A549 treated with AZD9567 at 1 μM for 4 hours (cell line): ENCODE results near the gene TMPRSS11D. TPM values are rescaled to one million over a fixed set of nuclear protein-coding genes. Genes with fewer than 3 reads are reported as not detected.

ENCODE experiments used
- total RNA-seq: library from RNA; stranded (reverse); fragments of 200-300 nt; extraction: Qiagen RNA extraction; gene quantifications from 5 replicates; pipeline ENCODE4 v1.2.3, GENCODE V29; 2022; ENCODE audit not compliant: insufficient read depth

Gene TMPRSS11D, protein sequence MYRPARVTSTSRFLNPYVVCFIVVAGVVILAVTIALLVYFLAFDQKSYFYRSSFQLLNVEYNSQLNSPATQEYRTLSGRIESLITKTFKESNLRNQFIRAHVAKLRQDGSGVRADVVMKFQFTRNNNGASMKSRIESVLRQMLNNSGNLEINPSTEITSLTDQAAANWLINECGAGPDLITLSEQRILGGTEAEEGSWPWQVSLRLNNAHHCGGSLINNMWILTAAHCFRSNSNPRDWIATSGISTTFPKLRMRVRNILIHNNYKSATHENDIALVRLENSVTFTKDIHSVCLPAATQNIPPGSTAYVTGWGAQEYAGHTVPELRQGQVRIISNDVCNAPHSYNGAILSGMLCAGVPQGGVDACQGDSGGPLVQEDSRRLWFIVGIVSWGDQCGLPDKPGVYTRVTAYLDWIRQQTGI
- not detected in 5 replicates for total RNA-seq

DNA sequence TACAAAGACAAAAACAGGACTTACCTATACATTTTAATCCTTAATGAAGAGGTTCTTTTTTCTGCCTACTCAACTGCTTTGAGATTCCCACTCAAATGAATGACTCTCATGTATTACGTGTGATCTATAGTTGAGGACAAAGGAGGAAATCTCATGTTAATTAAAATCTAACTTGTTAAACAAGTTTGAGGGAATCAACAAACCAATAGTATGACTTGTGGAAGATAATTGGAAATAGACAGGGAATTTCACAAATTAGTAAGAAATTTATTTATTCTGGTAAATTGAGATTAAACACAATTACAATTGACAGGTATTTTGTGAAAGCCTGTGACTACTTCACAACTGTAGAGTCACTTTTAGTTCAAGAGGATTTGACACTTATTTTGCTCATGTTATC lies at the start of gene TMPRSS11D:
TSS of gene TMPRSS11D (minus strand) at position 101 of the 400 bp plus-strand sequence. CDS start at position 32, 69 bp downstream.

Other genes with a start within 250 kb of the TMPRSS11D start
- gene UBA6, start 182.8 kb downstream of the TMPRSS11D start, total RNA-seq = 10.2 to 17.3 TPM (median 14.4 TPM) in 5 replicates
- not detected in 5 replicates for gene GNRHR, start 129.6 kb downstream of the TMPRSS11D start, total RNA-seq
- gene TMPRSS11A, start 79.5 kb upstream of the TMPRSS11D start, total RNA-seq = not detected in 5 replicates
- gene TMPRSS11F, start 245.9 kb upstream of the TMPRSS11D start, total RNA-seq = not detected in 5 replicates